GM10847 (cell line): ENCODE data around the gene CARMIL1.

Experiments
- POLR2A ChIP-seq: IDR thresholded peaks from 2 replicates; pipeline ENCODE4 v1.6.1; 2011; ENCODE audit not compliant: insufficient read length; ENCODE audit errors: extremely low read depth

The CARMIL1 gene

DNA sequence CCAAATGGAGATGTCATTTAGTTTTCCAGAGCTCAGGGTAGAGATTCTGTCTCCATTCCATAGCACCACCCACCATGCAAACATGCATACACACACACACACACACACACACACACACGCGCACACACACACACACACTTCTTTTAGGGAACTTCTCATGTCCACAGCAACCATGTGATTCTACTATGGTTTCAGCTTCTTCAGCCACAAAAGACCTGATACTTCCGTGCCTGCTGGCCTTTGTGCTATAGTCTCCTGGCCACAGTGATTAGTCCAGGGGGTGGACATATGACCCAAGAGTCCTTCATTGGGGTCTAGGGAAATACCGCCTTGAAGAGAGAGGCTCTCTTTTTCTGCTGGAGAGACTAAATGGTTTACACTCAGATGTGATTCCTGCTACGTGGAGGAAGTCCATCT lies 53.5 kb downstream of the CARMIL1 start:
- TF ChIP-seq POLR2A, result no peak

DNA sequence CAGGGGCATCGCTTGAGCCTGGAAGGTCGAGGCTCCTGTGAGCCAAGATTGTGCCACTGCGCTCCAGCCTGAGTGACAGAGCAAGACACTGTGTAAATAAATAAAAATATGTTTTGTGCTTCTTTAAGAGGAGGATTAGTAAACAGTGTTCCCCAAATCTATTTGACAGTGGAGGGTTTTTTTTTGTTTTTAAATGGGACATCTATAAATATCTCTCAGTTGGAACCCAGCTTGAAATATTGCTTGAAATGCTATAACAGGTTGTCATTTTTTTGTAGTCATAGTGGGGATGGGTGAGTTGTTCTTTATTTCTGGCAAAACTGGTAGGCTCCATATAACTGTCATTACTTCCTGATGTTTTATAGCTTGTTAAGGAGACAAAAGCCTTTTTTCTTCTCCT lies 54.3 kb downstream of the CARMIL1 start:
- no peak for TF ChIP-seq POLR2A

DNA sequence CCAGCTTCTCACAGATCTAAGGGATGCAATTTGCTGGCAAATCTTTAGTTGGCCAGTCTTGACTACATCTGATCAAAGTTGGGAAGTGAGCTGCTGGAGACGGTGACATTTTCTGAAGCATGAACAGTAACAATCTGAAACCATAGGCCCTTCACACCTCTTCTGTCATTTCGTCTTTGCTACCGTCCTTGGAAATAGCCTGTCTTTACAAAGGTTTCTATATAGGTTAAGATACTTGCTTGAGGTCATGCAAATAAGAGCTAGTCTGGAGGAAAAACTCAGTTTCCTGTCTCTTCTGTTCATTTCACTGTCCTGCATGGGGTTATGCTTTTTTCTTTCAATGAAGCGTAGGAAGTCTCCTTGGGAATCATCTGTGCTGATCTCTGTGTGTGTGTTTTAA lies 55.6 kb downstream of the CARMIL1 start:
- no peak for TF ChIP-seq POLR2A

DNA sequence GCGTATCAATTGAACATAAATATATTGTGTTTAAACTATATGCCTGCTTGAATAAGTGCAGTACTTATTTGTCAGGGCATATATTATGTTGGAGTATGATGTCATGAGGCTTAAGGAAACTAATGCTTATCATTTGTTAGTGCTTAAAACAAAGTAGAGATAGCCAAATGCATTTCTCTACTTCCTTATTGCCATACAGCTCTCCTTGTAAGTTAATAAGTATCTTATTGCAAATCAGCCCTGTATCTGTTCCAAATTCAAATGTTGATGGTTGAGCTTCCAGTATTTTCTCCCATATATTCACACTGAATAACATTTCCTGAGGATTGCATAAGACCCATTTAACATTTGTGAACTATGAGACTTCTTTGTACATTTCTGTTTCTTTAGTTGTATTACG lies 57.8 kb downstream of the CARMIL1 start:
- no peak for TF ChIP-seq POLR2A

DNA sequence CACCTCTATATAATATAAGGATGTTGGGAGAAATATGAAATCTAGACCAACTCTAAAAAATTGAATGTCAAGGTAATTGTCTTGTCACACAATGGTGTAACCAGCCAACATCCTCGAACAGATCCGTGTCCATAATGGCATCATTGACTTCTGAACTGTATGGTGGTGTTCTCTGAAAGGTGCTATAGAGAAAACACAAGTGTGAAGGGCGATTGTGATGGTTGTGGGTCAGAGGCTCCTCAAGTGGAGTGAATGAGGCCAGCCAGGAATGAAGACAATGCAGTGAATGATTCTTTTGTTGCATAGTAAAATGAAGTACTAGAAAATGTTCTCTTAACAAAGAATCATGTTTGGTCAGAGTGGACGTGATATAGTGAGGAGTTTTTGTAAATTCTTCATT lies 58.3 kb downstream of the CARMIL1 start:
- TF ChIP-seq POLR2A, result no peak

DNA sequence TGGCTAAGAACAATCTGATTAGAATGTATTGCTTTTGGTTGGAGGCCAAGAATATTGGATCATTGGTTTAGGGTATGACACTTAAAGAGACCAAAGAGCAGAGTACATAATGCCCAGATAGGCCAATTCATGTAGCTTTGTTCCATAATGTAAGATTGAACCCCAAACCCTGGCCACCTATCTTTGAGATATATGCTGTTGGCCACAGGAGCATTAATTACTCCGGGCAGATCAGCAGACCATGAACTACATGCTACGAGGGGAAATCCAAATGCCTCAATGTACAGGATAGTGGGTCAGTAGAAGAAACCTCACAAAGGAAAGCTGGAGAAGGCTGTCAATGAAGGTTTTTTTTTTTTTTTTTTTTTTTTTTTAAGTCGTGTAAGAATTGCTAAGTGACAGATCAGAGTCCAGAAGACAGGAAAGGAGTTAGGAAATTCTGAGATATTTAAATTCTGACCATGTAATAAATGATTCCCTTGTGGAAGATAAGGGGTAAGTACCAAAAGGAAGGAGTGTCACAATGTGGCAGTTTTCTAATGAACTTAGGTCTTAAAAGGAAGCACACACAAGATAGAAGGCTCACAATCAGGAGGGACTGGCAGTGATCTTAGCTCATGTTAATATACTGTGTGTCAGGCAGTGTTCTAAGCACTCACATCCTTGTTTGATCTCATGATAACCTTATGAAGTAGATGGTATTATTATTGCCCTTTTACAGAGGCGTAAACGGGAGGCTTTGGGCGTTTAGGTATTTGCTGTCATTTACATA lies 61.4 kb downstream of the CARMIL1 start:
- no peak for TF ChIP-seq POLR2A

DNA sequence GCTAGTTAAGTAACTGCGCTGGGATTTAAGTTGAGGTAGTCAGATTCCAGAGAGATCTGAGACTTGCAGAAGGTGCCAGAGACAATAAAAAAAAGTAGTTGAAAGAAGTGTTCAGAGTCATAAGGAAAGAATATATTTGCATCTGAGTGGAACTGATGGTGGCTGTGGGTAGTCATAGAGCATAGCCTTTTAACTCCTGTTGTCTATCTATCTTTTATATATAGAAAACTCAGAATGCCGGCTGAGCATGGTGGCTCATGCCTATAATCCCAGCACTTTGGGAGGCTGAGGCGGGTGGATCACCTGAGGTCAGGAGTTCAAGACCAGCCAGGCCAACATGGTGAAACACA lies 62.0 kb downstream of the CARMIL1 start:
- no peak for TF ChIP-seq POLR2A

DNA sequence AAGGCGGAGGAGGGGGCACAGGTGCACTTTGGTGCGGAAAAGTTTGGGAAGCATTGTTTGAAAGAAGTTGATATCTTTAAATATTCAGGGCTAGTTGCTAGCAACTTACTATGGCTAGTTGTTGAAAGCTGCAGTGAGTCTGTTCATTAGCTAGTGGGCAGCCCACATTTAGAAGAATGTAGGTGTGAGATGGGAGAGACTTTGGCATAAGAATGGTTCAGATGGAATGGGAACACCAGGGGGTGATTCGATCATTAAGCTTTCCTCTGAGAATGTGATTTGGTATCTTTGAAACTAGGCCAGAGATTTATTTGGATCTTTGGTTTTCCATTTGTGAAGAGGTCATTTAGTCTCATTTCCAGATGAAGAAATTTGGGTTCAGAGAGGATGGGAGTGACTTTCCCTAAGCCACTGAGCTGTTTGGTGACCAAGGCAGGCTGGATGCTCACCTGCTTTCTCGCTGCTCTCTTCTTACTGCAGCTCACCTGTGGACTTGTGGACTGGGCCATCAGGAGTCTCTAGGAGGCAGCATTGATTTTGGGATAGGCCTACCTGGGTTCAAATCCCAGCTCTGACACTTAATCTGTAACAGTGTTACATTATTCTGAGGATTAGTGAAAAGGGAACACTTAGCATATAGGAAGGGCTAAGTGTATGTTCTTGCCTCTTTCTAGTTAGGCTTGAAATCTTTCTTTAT lies 62.9 kb downstream of the CARMIL1 start:
- TF ChIP-seq POLR2A, result no peak

DNA sequence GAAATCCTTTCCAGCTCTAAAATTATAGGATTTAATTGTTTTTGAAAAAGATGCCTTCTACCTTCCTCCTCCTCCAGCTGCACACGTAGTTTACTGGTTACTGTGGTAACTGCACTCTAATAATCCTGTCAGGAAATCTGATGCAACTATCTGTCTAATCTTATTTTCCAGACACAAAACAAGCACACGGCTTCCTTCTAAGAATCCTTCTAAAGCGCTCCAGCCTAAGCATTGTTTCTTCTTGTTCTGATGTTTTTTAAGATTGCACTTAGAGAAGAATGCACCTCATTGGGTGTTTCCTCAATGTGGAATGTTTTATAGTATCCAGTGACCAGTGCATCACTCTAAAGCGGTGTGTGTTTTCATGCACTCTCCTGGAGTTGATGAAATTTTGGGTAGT lies 63.6 kb downstream of the CARMIL1 start:
- TF ChIP-seq POLR2A, result no peak

DNA sequence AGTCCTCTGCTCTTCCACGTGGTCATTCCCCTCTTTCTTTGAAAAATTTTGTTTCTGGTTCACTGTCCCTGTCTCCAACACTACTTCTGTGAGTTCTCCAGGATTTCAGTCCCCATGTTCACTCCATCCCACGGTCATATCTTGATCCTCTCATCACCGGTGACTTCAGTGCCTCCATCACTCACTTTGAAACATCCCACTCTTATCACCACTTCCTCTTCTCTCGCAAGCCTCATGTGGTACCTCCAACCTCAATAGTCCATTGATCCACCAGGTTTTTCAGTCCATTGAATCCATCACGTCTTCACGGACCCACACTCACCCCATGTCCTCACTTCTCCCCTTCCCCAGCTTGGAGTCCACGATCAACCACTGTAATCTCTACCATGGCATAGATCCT lies 64.8 kb downstream of the CARMIL1 start:
- no peak for TF ChIP-seq POLR2A

DNA sequence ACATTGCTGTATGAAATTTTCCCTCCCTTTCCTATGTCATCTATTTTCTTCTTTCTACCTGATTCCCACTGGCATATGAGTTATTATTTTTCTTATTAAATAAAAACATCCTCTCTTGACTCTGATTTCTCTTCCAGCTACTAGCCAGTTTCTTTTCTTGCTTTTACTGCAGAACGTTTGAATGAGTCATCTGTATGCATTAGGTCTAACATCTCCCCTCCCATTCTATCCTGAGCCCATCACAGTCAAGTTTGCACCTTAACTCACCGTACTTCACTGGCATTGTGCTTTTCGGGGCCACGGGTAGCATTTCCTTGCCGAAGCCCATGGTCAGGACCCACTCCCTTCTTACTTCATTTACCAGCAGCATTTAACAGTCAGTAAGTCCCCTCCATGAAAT lies 65.7 kb downstream of the CARMIL1 start:
- no peak for TF ChIP-seq POLR2A

DNA sequence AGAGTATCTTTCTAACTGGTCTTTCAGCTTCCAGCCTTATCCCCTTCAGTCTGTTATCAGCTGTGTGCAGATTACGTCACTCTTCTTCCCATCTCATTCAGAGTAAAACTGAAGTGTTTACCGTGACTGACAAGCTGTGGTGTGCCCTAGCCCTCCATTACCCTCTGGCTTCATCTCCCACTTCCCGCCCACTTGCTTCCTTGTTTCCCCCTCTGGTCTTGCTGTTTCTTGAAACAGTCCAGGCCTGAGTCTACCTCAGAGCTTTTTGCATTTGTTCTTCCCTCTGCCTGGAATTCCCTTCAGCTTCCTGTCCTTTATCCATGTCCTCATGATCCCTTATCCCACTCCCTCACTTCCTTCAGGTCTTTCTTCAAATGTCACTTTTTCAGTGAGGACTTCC lies 66.9 kb downstream of the CARMIL1 start:
- TF ChIP-seq POLR2A, result no peak

DNA sequence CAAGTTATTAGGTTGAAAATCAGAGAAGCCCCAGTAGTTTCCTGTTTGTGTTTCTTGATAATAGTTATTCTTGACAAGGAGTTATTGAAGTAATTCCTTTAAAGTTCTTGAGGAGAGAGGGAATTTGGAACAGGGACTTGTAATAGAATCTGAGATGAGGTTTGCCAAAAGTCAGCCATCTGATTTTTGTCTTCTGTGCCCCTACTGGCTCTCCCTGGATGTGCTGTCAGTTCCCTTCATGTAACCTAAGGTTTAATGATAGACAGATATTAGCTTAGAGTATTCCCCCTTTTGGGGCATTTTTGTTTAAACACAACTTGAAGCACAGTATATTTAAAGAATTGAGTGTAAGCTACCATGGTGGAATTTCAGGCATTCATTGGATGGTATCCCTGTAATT lies 71.4 kb downstream of the CARMIL1 start:
- TF ChIP-seq POLR2A, result no peak

DNA sequence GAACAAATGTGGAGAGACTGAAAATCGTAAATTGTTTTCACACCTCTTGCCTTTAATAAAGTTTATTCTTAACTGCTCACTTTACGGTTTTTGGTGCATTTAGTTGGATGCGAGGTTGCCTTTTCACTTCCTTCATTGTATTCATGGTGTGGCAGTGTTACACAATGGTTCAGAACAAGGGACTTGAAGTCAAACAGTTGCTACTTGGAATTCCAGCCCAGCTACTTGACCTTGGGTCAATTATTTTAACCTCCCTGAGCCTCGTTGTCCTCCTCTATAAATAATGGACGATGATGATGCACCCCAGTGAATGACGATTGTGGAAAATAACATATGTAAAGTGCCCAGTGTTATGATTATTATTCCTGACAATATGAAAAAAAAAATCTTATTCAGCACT lies 72.3 kb downstream of the CARMIL1 start:
- no peak for TF ChIP-seq POLR2A

DNA sequence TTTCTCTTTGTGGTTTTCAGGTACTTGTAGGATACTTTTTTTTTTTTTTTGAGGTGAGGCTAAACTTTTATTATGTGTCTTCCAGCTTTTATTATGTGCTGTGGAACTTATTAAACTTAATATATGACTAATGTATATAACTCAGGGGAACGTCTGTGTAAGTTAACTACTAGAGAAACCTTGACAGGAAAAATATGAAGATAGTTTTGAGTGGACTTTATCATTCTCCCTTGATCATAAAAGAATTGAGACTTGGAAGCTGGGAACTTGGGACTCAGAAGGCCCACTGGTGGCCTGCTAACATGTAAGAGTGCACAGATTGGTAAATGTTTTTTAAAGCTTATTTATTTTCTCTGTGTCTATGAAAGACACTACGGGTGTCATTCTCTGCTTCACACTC lies 73.1 kb downstream of the CARMIL1 start:
- no peak for TF ChIP-seq POLR2A

DNA sequence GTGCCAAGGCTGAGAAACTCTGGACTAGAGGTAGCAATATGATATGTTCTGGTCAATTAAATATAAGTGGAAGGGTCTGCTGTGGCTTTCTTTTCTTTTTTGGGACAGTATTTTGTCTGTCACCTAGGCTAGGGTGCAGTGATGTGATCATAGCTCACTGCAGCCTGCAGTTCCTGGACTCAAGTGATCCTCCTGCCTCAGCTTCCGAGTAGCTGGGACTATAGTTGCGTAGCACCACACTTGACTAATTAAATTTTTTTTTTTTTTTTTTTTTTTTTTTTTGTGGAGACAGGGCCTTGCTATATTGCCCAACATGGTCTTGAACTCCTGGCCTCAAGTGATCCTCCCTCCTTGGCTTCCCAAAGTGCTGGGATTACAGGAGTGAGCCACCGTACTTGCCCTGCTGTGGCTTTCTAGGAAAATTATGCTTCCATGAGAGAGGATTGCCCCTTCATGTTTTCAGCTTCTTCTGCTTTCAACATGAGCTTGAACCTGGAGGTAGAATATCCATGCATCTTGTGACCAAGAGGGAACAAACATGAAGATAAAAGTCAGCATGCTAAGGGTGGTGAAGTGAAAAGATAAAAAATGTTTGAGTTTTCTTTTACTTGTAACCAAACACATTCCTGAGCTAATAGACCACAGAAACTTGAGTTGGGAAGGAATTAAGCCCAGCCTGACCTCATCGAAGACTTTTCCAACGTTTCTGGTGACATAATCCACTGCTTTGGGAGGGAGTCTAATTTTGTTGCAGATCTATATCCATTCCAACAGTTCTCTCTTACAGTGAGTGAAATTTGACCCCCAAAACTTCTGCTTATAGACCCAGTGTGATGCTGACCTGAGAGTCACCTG lies 75.1 kb downstream of the CARMIL1 start:
- no peak for TF ChIP-seq POLR2A
